ENCODE results near the gene MMP10.

- TF ChIP-seq CTCF (conservative IDR thresholded peaks at IDR 0.05) (no peak), EZH2 (IDR thresholded peaks at IDR 0.05; ENCODE audit: low read depth) (no peak)
Measured at GRCh38 chr11:102722821-102723220, 57.6 kb downstream of the MMP10 start.

Data from PC-9 (cell line).